ENCODE results near the gene GAL3ST3.
"Not testable (repeated sequence)": the region's sequence is repeated elsewhere in the genome, so short reads cannot be mapped to it uniquely, and the experiment has no call there.

Gene GAL3ST3, protein sequence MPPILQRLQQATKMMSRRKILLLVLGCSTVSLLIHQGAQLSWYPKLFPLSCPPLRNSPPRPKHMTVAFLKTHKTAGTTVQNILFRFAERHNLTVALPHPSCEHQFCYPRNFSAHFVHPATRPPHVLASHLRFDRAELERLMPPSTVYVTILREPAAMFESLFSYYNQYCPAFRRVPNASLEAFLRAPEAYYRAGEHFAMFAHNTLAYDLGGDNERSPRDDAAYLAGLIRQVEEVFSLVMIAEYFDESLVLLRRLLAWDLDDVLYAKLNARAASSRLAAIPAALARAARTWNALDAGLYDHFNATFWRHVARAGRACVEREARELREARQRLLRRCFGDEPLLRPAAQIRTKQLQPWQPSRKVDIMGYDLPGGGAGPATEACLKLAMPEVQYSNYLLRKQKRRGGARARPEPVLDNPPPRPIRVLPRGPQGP

DNA sequence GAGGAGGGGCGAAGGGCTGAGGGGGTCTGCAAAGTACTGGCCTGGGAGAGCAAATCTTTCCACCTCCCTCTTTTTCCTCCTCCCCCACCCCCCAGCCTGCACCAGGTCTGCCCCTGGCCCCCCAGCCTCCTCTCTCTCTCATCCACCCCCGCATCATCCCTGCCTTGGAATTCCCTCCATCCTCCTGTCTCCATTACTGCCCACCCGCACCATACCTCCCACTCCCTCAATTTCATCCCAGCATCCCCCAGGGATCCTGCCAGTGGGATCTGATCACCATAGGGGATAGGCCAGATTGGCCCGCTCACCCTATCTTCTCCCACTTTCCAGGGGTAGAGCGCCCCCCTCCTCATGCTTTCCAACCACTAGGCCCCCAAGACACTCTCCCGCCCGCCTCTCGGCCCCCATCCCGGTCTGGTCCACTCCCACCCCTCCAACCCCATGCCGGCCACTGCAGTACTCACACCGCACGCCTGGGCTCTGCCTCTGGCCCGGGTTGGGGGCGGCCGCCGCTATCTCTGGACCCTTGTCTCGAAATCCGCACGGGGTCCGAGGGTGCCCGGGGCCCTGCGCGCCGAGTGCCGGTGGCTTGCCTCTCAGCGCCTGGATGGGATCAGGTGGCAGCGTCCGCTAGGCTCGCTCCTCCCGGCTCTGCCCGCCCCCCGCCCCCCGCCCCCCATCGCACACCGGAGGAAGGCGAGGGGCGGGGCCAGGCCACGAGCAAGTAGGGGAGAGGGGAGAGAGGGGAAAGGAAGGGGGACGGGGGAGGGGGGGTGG, at the start of gene GAL3ST3:
TSS of gene GAL3ST3 (minus strand) at position 615 of the 777 bp plus-strand sequence. CDS start 3,746 bp downstream, outside the sequence.
- no peak for DNase-seq (ENCODE audit: low read depth)
- H3K4me3 ChIP-seq (ENCODE audit: control insufficient read depth, low read depth, low read length), result no peak within 1 kb of the TSS
- TF ChIP-seq, protein P1, sequence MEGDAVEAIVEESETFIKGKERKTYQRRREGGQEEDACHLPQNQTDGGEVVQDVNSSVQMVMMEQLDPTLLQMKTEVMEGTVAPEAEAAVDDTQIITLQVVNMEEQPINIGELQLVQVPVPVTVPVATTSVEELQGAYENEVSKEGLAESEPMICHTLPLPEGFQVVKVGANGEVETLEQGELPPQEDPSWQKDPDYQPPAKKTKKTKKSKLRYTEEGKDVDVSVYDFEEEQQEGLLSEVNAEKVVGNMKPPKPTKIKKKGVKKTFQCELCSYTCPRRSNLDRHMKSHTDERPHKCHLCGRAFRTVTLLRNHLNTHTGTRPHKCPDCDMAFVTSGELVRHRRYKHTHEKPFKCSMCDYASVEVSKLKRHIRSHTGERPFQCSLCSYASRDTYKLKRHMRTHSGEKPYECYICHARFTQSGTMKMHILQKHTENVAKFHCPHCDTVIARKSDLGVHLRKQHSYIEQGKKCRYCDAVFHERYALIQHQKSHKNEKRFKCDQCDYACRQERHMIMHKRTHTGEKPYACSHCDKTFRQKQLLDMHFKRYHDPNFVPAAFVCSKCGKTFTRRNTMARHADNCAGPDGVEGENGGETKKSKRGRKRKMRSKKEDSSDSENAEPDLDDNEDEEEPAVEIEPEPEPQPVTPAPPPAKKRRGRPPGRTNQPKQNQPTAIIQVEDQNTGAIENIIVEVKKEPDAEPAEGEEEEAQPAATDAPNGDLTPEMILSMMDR (IDR thresholded peaks at IDR 0.05; ENCODE audit: control insufficient read depth, insufficient read depth, low read depth, low read length, missing control alignments), result no peak

DNA sequence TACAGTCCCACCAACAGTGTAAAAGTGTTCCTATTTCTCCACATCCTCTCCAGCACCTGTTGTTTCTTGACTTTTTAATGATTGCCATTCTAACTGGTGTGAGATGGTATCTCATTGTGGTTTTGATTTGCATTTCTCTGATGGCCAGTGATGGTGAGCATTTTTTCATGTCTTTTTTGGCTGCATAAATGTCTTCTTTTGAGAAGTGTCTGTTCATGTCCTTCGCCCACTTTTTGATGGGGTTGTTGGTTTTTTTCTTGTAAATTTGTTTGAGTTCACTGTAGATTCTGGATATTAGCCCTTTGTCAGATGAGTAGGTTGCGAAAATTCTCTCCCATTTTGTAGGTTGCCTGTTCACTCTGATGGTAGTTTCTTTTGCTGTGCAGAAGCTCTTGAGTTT, 43.2 kb upstream of the GAL3ST3 start:
- not testable (repeated sequence) for H3K4me3 ChIP-seq (ENCODE audit: control insufficient read depth, low read depth, low read length); DNase-seq (ENCODE audit: low read depth)

DNA sequence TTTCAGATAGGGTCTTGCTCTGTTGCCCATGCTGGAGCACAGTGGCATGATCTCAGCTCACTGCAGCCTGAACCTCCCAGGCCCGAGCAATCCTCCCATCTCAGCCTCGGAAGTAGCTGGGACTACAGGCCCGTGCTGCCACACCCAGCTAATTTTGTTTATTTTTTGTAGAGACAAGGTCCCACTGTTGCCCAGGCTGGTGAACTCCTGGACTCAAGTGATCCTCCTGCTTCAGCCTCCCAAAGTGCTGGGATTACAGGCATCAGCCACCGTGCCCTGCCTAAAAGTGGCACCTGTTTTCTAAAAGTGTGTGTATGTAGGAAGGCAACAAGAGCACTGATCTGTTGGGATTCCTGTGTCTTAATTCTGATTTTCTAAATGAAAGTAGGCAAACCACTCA, 41.3 kb upstream of the GAL3ST3 start:
- DNase-seq (ENCODE audit: low read depth), result no peak
- no peak overlapping the region for H3K4me3 ChIP-seq (ENCODE audit: control insufficient read depth, low read depth, low read length)
- TF ChIP-seq, protein P1 (IDR thresholded peaks at IDR 0.05; ENCODE audit: control insufficient read depth, insufficient read depth, low read depth, low read length, missing control alignments), result no peak

DNA sequence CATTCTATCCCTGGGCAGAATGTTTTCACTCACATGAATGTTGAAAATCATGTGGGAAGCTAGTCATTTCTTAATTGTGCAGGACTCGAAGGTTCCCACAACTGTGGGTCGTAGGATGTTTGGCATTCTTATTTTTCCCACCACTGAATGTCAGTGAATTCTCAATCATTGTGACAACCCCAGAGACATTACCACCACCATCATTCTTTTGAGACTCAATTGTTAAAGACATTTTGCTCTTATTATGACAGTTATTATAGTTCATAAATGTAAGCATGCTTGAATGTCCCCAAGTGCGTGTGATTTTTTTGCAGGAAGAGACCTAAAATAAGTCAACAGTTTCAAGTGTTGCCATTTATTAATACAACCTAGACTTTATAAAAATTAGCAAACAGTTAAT, 40.1 kb upstream of the GAL3ST3 start:
- no peak for DNase-seq (ENCODE audit: low read depth)
- no peak overlapping the region for H3K4me3 ChIP-seq (ENCODE audit: control insufficient read depth, low read depth, low read length)
- TF ChIP-seq, protein P1 (IDR thresholded peaks at IDR 0.05; ENCODE audit: control insufficient read depth, insufficient read depth, low read depth, low read length, missing control alignments), result no peak

DNA sequence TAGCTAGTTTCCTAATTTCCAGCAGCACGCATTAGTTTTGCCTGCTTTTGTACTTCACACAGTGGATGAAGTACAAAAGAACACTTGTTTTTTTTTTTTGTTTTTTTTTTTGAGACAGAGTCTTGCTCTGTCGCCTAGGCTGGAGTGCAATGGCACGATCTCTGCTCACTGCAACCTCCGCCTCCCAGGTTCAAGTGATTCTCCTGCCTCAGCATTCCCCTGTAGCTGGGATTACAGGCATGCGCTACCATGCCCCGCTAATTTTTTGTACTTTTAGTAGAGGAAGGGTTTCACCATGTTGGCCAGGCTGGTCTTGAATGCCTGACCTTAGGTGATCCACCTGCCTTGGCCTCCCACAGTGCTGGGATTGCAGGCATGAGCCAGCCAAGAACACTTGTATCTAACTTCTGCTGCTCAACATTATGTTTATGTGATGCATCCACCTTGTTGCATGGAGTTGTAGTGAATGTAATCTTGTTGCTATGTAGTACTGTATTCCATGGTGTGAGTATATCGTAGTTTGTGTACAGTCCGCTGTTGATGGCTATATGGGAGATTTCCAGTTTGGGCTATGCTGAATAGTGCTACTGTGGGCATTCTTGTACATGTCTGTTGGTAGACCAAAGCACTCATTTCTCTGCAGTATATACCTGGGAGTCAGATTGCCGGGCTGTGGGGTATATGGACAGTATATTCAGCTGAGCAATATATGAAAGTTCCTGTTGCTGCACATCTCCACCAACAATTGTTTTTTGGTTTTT, 38.4 kb upstream of the GAL3ST3 start:
- no peak overlapping the region for H3K4me3 ChIP-seq (ENCODE audit: control insufficient read depth, low read depth, low read length)
- TF ChIP-seq, protein P1 (IDR thresholded peaks at IDR 0.05; ENCODE audit: control insufficient read depth, insufficient read depth, low read depth, low read length, missing control alignments), result no peak
- no peak for DNase-seq (ENCODE audit: low read depth)

DNA sequence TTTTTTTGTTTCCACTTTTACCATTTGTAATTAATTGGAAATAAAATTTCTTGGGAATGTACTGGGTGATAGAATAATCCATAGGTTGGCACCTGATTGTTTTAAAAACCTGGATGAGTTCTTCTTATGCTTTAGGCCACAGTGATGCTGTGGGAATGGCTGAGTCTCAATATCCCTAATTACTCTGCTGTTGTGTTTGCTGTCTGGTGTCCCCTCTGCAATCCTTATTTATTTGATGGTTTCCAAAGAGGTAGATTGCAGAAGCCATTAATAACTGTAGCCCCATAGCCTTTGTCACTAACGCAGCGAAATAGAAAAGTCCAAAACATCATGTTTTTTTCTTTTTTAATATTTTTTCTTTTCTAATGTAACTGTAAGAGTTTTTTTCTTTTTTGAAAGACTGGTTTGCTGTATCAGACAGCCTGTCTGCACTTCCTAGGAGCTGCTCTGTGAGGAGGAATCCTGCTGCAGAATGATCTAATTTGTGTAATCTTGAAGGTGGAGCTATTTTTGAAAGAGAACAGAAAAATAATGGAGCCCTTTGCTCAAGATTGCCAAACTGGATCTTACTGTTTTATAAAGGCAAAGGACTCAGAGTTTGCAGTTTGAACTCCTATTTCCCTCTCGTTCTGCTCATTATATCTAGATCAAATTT, 36.0 kb upstream of the GAL3ST3 start:
- TF ChIP-seq, protein P1 (IDR thresholded peaks at IDR 0.05; ENCODE audit: control insufficient read depth, insufficient read depth, low read depth, low read length, missing control alignments), result no peak
- no peak overlapping the region for H3K4me3 ChIP-seq (ENCODE audit: control insufficient read depth, low read depth, low read length)
- no peak for DNase-seq (ENCODE audit: low read depth)

All from AG09309 (cell line).